ENCODE results near the gene ADAMTS17. TPM values are rescaled to one million over a fixed set of nuclear protein-coding genes. Genes with fewer than 3 reads are reported as not detected.

Gene ADAMTS17
- total RNA-seq, 1 experiment from 2014 or later = 4.2 TPM

DNA sequence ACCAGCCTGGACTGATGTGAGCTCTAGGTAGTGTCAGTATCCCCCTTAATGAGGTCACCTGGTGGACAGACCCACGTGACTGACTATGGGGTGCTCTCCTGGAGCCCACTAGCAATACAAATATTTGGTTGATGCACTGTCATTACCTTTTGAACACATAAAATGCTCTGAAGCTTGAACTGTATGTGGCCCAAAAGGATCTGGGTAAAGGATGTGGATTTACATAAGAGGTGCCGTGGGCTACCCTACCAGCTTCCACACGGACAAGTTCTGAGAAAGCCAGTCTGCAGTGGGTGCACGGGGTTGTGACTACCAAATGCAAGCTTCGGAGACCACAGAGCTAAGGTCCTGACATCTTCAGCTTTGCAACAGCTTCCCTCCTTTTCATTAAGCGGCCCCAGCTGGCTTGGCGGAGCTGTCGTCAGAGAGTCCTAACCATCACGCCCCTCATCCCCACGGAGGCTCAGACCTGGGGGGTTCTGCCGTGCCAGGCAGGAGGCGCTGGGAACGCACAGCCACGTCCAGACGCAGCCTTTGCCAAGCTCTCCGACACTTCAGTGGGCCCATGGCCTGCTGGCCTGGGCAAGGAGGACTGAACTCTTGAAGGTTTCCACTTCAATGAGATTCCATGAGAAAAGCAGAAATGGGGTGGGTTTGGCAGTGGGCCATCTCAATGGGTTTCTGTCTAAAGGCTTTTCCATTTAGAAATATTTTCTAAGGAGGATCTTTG, 228.3 kb downstream of the ADAMTS17 start:
- Histone ChIP-seq H3K4me3 (replicated peaks in 1 of 2; ENCODE audit: low read depth in 1 of 2, low read length in 2 of 2) (no peak overlapping the region), H3K27ac (ENCODE audit: low read depth, low read length) (no peak overlapping the region), H3K27me3 (ENCODE audit: insufficient read depth, low read length) (no peaks in the 10 kb centered on the region), H3K79me2 (ENCODE audit: insufficient read depth, low read length) (no peaks in the 10 kb centered on the region), H3K4me2 (ENCODE audit: low read length) (no peak overlapping the region), H3K9ac (ENCODE audit: low read length) (no peak overlapping the region), H3K4me1 (ENCODE audit: control insufficient read depth in 1 of 2, insufficient read depth in 2 of 2, low read length in 2 of 2) (peaks cover 21 to 36% of the 10 kb centered on the region in 2 experiments), H4K20me1 (ENCODE audit: insufficient read depth) (no peaks in the 10 kb centered on the region), H3K36me3 (ENCODE audit: control insufficient read depth in 1 of 2, insufficient read depth in 2 of 2, low read length in 2 of 2) (no peaks in the 10 kb centered on the region), H3K9me2 (ENCODE audit: insufficient read depth) (no peaks in the 10 kb centered on the region), H3K9me3 (ENCODE audit: control insufficient read depth in 1 of 2, insufficient read depth in 1 of 2, low read depth in 1 of 2, low read length in 2 of 2) (no peaks in the 10 kb centered on the region), H2AFZ (ENCODE audit: low read depth, low read length, poor library complexity, severe bottlenecking) (no peak overlapping the region)
- DNase-seq (ENCODE audit: low read depth, low spot score) (no peak), ATAC-seq (no peak)
- intact Hi-C loops (cut with micrococcal nuclease) = no loop called here
- BruUV-seq (replicated peaks) = no TSS peak
- POLR2A ChIA-PET = no interaction called here
- CTCF ChIA-PET = no interaction called here
- RAD21 ChIA-PET (ENCODE audit: low non-redundant PET in 1 of 2, low total read pairs in 2 of 2, uncharacterized antibody in 2 of 2, unreplicated experiment in 2 of 2) = no interaction called here
- TF ChIP-seq FOSL1 (IDR thresholded peaks at IDR 0.05; ENCODE audit: low read depth) (no peak), ELF1 (IDR thresholded peaks at IDR 0.05; ENCODE audit: borderline replicate concordance, low read depth) (no peak), SP1 (IDR thresholded peaks at IDR 0.05; ENCODE audit: low read depth) (no peak), CBX3 (IDR thresholded peaks at IDR 0.05; ENCODE audit: low read depth) (no peak), ZNF274 (IDR thresholded peaks at IDR 0.05; ENCODE audit: low read depth, low read length) (no peak), POLR2AphosphoS5 (IDR thresholded peaks at IDR 0.05; ENCODE audit: low read depth, low read length) (no peak), JUND (IDR thresholded peaks at IDR 0.05) (no peak), YY1 (IDR thresholded peaks at IDR 0.05; ENCODE audit: extremely low read depth, insufficient replicate concordance, low read depth, low read length) (no peak), EGR1 (IDR thresholded peaks at IDR 0.05; ENCODE audit: low read depth) (no peak), POLR2A (IDR thresholded peaks at IDR 0.05; ENCODE audit: borderline replicate concordance, extremely low read depth, insufficient read depth, insufficient read length) (no peak), SIN3A (IDR thresholded peaks at IDR 0.05; ENCODE audit: low read depth) (no peak), CEBPB (IDR thresholded peaks at IDR 0.05; ENCODE audit: low read depth) (no peak), EZH2phosphoT487 (IDR thresholded peaks at IDR 0.05; ENCODE audit: borderline replicate concordance) (no peak), RAD21 (IDR thresholded peaks at IDR 0.05; ENCODE audit: low read depth) (no peak), SRF (IDR thresholded peaks at IDR 0.05; ENCODE audit: low read depth) (no peak)
- TF ChIP-seq, protein P1, sequence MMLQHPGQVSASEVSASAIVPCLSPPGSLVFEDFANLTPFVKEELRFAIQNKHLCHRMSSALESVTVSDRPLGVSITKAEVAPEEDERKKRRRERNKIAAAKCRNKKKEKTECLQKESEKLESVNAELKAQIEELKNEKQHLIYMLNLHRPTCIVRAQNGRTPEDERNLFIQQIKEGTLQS (IDR thresholded peaks at IDR 0.05) = no peak
- TF ChIP-seq, protein P2, sequence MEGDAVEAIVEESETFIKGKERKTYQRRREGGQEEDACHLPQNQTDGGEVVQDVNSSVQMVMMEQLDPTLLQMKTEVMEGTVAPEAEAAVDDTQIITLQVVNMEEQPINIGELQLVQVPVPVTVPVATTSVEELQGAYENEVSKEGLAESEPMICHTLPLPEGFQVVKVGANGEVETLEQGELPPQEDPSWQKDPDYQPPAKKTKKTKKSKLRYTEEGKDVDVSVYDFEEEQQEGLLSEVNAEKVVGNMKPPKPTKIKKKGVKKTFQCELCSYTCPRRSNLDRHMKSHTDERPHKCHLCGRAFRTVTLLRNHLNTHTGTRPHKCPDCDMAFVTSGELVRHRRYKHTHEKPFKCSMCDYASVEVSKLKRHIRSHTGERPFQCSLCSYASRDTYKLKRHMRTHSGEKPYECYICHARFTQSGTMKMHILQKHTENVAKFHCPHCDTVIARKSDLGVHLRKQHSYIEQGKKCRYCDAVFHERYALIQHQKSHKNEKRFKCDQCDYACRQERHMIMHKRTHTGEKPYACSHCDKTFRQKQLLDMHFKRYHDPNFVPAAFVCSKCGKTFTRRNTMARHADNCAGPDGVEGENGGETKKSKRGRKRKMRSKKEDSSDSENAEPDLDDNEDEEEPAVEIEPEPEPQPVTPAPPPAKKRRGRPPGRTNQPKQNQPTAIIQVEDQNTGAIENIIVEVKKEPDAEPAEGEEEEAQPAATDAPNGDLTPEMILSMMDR (IDR thresholded peaks at IDR 0.05 in 2 of 3, conservative IDR thresholded peaks at IDR 0.05 in 1 of 3; ENCODE audit: borderline replicate concordance in 1 of 3, insufficient read depth in 1 of 3, low read depth in 2 of 3, low read length in 2 of 3) = no peak
- TF ChIP-seq, protein P3, sequence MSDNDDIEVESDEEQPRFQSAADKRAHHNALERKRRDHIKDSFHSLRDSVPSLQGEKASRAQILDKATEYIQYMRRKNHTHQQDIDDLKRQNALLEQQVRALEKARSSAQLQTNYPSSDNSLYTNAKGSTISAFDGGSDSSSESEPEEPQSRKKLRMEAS (IDR thresholded peaks at IDR 0.05) = no peak
- TF ChIP-seq, protein P4, sequence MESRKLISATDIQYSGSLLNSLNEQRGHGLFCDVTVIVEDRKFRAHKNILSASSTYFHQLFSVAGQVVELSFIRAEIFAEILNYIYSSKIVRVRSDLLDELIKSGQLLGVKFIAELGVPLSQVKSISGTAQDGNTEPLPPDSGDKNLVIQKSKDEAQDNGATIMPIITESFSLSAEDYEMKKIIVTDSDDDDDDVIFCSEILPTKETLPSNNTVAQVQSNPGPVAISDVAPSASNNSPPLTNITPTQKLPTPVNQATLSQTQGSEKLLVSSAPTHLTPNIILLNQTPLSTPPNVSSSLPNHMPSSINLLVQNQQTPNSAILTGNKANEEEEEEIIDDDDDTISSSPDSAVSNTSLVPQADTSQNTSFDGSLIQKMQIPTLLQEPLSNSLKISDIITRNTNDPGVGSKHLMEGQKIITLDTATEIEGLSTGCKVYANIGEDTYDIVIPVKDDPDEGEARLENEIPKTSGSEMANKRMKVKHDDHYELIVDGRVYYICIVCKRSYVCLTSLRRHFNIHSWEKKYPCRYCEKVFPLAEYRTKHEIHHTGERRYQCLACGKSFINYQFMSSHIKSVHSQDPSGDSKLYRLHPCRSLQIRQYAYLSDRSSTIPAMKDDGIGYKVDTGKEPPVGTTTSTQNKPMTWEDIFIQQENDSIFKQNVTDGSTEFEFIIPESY (IDR thresholded peaks at IDR 0.05; ENCODE audit: extremely low read depth, insufficient replicate concordance, low read length) = no peak

Measured in HCT116 (cell line).